ENCODE measurements around the gene FIZ1. TPM values are rescaled to one million over a fixed set of nuclear protein-coding genes. Genes with fewer than 3 reads are reported as not detected.
A peak's percentile ranks its signal among the peaks of the same experiment; 100 is the strongest.

FIZ1 gene
- total RNA-seq, 2 experiments from 2014 or later = 6.0 to 17.1 TPM

GRCh38 chr19:55590109-55590508, 9.2 kb downstream of the FIZ1 start:
- peaks cover 18% of the 10 kb centered on the region for H3K36me3 ChIP-seq (ENCODE audit: insufficient read depth, low read length)
- H3K27ac ChIP-seq (ENCODE audit: low read depth, low read length, poor library complexity, severe bottlenecking) = no peak overlapping the region
- H3K9me2 ChIP-seq (ENCODE audit: insufficient read depth, low read length) = no peaks in the 10 kb centered on the region
- H3K4me3 ChIP-seq (ENCODE audit: low read depth, low read length, poor library complexity, severe bottlenecking) = no peak overlapping the region
- DNase-seq (ENCODE audit: low spot score) = no peak
- peaks cover 20% of the 10 kb centered on the region for H3K4me1 ChIP-seq (ENCODE audit: insufficient read depth, low read length, poor library complexity, severe bottlenecking)
- BruUV-seq (replicated peaks) = no TSS peak
- H2AFZ ChIP-seq (ENCODE audit: low read length) = no peak overlapping the region
- H3K79me2 ChIP-seq (ENCODE audit: insufficient read depth, low read depth, low read length) = no peaks in the 10 kb centered on the region
- H4K20me1 ChIP-seq (ENCODE audit: insufficient read depth, low read length) = no peaks in the 10 kb centered on the region
- TF ChIP-seq, protein P1, sequence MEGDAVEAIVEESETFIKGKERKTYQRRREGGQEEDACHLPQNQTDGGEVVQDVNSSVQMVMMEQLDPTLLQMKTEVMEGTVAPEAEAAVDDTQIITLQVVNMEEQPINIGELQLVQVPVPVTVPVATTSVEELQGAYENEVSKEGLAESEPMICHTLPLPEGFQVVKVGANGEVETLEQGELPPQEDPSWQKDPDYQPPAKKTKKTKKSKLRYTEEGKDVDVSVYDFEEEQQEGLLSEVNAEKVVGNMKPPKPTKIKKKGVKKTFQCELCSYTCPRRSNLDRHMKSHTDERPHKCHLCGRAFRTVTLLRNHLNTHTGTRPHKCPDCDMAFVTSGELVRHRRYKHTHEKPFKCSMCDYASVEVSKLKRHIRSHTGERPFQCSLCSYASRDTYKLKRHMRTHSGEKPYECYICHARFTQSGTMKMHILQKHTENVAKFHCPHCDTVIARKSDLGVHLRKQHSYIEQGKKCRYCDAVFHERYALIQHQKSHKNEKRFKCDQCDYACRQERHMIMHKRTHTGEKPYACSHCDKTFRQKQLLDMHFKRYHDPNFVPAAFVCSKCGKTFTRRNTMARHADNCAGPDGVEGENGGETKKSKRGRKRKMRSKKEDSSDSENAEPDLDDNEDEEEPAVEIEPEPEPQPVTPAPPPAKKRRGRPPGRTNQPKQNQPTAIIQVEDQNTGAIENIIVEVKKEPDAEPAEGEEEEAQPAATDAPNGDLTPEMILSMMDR (conservative IDR thresholded peaks at IDR 0.05; ENCODE audit: low read length) = no peak
- ChIA-PET CTCF (ENCODE audit: unreplicated experiment) (no interaction called here), POLR2A (interaction anchor here (0.7 kb wide), 1 partner anchor 271 kb away, joined by 3 read pairs; no protein-coding TSS in a partner anchor)
- intact Hi-C loops (cut with micrococcal nuclease; ENCODE audit: unreplicated experiment) = no loop called here
- H3K9me3 ChIP-seq (ENCODE audit: low read length) = no peaks in the 10 kb centered on the region
- H3K4me2 ChIP-seq (ENCODE audit: low read length) = no peak overlapping the region

DNA sequence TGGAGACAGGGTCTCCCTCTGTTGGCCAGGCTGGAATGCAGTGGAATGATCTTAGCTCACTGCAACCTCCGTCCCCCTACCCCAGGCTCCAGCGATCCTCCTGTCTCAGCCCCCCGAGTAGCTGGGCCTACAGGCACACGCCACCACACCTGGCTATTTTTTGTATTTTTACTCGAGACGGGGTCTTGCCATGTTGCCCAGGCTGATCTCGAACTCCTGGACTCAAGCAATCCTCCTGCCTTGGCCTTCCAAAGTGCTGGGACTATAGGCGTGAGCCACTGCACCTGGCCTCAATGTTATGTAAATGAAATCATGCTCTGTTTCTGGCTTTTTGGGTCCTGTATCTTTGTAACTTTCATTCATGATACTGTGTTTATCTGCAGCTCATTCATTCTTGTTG, 10.6 kb downstream of the FIZ1 start:
- no peak for DNase-seq (ENCODE audit: low spot score)
- Histone ChIP-seq H3K4me3 (ENCODE audit: low read depth, low read length, poor library complexity, severe bottlenecking) (no peak overlapping the region), H3K79me2 (ENCODE audit: insufficient read depth, low read depth, low read length) (no peaks in the 10 kb centered on the region), H3K27ac (ENCODE audit: low read depth, low read length, poor library complexity, severe bottlenecking) (no peak overlapping the region), H3K36me3 (ENCODE audit: insufficient read depth, low read length) (peaks cover 10% of the 10 kb centered on the region; the same call in 1 of the 2 replicates), H3K4me1 (ENCODE audit: insufficient read depth, low read length, poor library complexity, severe bottlenecking) (peaks cover 20% of the 10 kb centered on the region), H4K20me1 (ENCODE audit: insufficient read depth, low read length) (no peaks in the 10 kb centered on the region), H3K9me2 (ENCODE audit: insufficient read depth, low read length) (no peaks in the 10 kb centered on the region), H2AFZ (ENCODE audit: low read length) (no peak overlapping the region), H3K9me3 (ENCODE audit: low read length) (no peaks in the 10 kb centered on the region), H3K4me2 (ENCODE audit: low read length) (no peak overlapping the region)
- TF ChIP-seq, protein P1 (conservative IDR thresholded peaks at IDR 0.05; ENCODE audit: low read length) = no peak
- no peak for TF ChIP-seq EZH2phosphoT487 (IDR thresholded peaks at IDR 0.05; ENCODE audit: borderline replicate concordance, low read depth, low read length)
- no TSS peak for BruUV-seq (replicated peaks)
- ChIA-PET CTCF (ENCODE audit: unreplicated experiment) (no interaction called here), POLR2A (no interaction called here)
- intact Hi-C loops (cut with micrococcal nuclease; ENCODE audit: unreplicated experiment) = no loop called here

DNA sequence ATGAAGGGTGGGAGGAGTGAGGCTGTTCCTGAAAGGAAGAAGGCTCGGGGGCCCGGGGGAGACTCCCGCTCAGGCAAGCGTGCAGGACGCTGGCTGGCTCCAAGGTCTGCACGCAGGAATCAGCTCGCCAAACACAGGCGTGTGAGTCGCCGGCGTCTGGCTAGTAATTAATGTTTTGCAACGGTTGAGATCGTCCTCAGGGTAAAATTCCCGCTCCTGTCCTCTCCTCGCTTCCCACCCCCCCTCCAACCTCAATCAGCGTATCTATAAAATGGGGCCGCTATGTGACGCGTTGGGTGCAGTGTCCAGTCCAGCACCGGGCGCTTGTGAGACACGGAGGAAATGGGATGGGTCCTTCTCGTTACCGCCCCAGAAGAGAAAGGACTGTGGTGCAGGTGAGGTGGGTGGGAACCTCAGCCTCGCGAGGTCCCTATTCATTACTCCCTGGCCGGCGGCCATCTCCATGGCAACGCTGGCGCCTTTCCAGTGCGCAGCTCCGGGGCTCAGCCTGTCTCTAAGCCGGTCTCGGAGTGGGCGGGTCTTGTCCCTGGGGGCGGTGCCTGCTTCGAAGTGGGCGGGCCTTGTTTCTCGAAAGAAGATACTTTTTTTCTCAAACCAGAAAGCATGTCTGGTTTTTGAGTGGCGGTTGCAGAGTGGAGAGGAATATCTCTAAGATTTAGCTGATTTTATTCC, 12.2 kb downstream of the FIZ1 start:
- CTCF ChIA-PET (ENCODE audit: unreplicated experiment) = interaction anchor here (1.0 kb wide), 1 partner anchor 38 kb away, joined by 3 read pairs; no protein-coding TSS in a partner anchor
- H3K27ac ChIP-seq (ENCODE audit: low read depth, low read length, poor library complexity, severe bottlenecking) = no peak overlapping the region
- BruUV-seq (replicated peaks) = no TSS peak

More for the DNA sequence above, 12.2 kb downstream of the FIZ1 start:
- POLR2A ChIA-PET = interaction anchor here (0.6 to 1.6 kb wide), 3 partner anchors 12 to 20 kb away, joined by 3 to 5 read pairs (median 4); partner anchors contain the start of gene FIZ1
- H3K4me2 ChIP-seq (ENCODE audit: low read length) = peak overlapping the region; percentile 79
- intact Hi-C loops (cut with micrococcal nuclease; ENCODE audit: unreplicated experiment) = no loop called here
- TF ChIP-seq, protein P1 (conservative IDR thresholded peaks at IDR 0.05; ENCODE audit: low read length) = no peak
- TF ChIP-seq EZH2phosphoT487 (IDR thresholded peaks at IDR 0.05; ENCODE audit: borderline replicate concordance, low read depth, low read length) = no peak
- no peaks in the 10 kb centered on the region for H3K9me3 ChIP-seq (ENCODE audit: low read length)
- H3K4me1 ChIP-seq (ENCODE audit: insufficient read depth, low read length, poor library complexity, severe bottlenecking) = peaks cover 20% of the 10 kb centered on the region
- H3K9me2 ChIP-seq (ENCODE audit: insufficient read depth, low read length) = no peaks in the 10 kb centered on the region
- no peaks in the 10 kb centered on the region for H3K79me2 ChIP-seq (ENCODE audit: insufficient read depth, low read depth, low read length)
- H3K36me3 ChIP-seq (ENCODE audit: insufficient read depth, low read length) = peaks cover 4% of the 10 kb centered on the region; the same call in 1 of the 2 replicates
- peak overlapping the region; percentile 53 for H3K4me3 ChIP-seq (ENCODE audit: low read depth, low read length, poor library complexity, severe bottlenecking)
- H4K20me1 ChIP-seq (ENCODE audit: insufficient read depth, low read length) = no peaks in the 10 kb centered on the region
- peak overlapping the region; percentile 52 for H2AFZ ChIP-seq (ENCODE audit: low read length)
- DNase-seq (ENCODE audit: low spot score) = peak; percentile 89
